Activated T-helper 1 cell treated with anti-CD3 and anti-CD28 coated beads, Interleukin-12 subunit alpha, Interleukin-12 subunit beta, Interleukin-2, Interleukin-4 antibody, amounts not matched to agents 30 ng/mL and 10 ng/mL and 1 ng/mL, durations not matched to agents 14 hours and 24 hours and 36 hours (primary cell): ENCODE data around the gene MLLT3. TPM values are rescaled to one million over a fixed set of nuclear protein-coding genes. Genes with fewer than 3 reads are reported as not detected.
A peak's percentile ranks its signal among the peaks of the same experiment; 100 is the strongest.

Source experiments
- DNase-seq: peaks from one replicate; pipeline ENCODE4 v3.0.0; 2021; ENCODE audit warnings: low spot score
- H3K27ac Mint-ChIP-seq: one replicate; pipeline ENCODE4 v1.8.0; 2021; ENCODE audit warnings: mild to moderate bottlenecking, mixed read lengths
- H3K27me3 Mint-ChIP-seq: one replicate; pipeline ENCODE4 v1.8.0; 2022; ENCODE audit warnings: mild to moderate bottlenecking, moderate library complexity, mixed read lengths; ENCODE audit not compliant: insufficient read depth
- H3K36me3 Mint-ChIP-seq: one replicate; pipeline ENCODE4 v1.8.0; 2021; ENCODE audit warnings: low read depth, mixed read lengths
- H3K4me1 Mint-ChIP-seq: one replicate; pipeline ENCODE4 v1.8.0; 2021; ENCODE audit warnings: low read depth, mixed read lengths
- H3K4me3 Mint-ChIP-seq: one replicate; pipeline ENCODE4 v1.8.0; 2021; ENCODE audit warnings: mild to moderate bottlenecking, moderate library complexity, mixed read lengths
- H3K9me3 Mint-ChIP-seq: one replicate; pipeline ENCODE4 v1.8.0; 2021; ENCODE audit warnings: mixed read lengths
- intact Hi-C: fragments of 100-400 bp; cut with micrococcal nuclease; formaldehyde crosslinking; loops from one replicate; pipeline ENCODE4 v1.15.1; 2024
- total RNA-seq: library from RNA; stranded (reverse); gene quantifications from 2 replicates; pipeline ENCODE4 v1.2.3, GENCODE V29; 2022

Gene MLLT3
- total RNA-seq, 1 donor from 2014 or later = 36.4 TPM

DNA sequence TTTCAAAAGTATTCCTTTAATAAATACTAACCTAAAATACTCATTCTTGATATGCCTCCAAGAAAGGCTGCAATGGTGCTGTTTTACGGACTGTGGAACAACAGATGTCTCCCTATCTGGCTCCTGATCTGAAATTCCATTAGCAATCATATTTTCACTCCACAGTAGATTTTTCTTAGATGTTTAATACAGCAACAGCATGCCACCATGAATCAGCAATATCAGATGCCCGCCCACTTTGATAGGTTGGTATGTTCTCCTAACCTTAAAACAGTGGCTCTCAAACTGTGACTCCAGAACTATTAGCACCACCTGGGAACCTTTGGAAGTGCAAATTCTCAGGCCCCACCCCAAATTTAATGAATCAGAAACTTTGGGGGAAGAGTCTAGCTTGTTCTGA, 110.2 kb downstream of the MLLT3 start:
- intact Hi-C loops = no loop called here
- H3K9me3 Mint-ChIP-seq = no peaks in the 10 kb centered on the region
- peak overlapping the region; percentile 5 for H3K27ac Mint-ChIP-seq
- no peak for DNase-seq
- peaks cover 16% of the 10 kb centered on the region for H3K36me3 Mint-ChIP-seq
- peaks cover 81% of the 10 kb centered on the region for H3K4me1 Mint-ChIP-seq
- no peak overlapping the region for H3K4me3 Mint-ChIP-seq
- no peaks in the 10 kb centered on the region for H3K27me3 Mint-ChIP-seq

DNA sequence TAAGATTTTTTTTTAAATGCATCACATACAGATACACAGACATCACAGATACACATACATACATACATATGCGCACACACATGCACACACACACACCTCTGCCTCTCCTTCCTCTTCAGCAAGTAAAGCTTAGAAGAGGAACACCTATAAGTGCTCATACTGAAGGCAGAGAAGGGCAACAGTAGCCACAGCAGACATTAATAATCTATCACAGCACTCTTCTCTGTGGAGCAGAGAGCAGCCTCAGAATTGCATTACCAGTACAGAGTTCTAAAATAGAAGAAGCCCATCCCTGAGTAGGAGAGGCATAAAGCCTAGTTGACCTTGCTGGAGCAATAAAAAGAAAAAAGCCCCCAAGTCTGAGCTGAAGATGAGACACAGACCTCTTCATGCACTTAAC, 110.6 kb downstream of the MLLT3 start:
- no peak overlapping the region for H3K27ac Mint-ChIP-seq
- H3K9me3 Mint-ChIP-seq = no peaks in the 10 kb centered on the region
- peaks cover 16% of the 10 kb centered on the region for H3K36me3 Mint-ChIP-seq

DNA sequence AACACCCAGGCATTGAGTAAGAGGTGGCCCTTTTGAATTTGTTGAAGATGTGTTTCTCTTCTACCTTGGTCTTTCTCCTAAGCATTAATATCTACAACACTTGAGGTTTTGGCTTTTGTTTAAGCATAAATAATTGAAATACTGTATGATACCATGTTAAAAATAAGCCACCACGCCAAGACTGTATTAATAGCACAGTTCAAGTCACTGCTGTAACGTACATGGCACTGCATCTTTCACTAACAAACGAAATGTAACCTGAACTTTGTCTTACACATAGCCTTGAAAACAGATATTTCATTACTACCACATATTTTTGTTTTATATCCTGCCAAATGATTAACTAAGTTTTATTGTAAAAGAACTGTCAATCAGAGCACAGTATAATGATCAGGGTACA, 112.8 kb downstream of the MLLT3 start:
- Mint-ChIP-seq H3K4me1 (peaks cover 78% of the 10 kb centered on the region), H3K27me3 (no peaks in the 10 kb centered on the region), H3K27ac (no peak overlapping the region), H3K4me3 (no peak overlapping the region), H3K9me3 (no peaks in the 10 kb centered on the region), H3K36me3 (peaks cover 15% of the 10 kb centered on the region)
- no peak for DNase-seq
- intact Hi-C loops = loop anchor here (2.0 to 5.0 kb wide), 4 partner anchors 17 to 511 kb away; no protein-coding TSS in a partner anchor

More for the DNA sequence above, 110.6 kb downstream of the MLLT3 start:
- intact Hi-C loops = no loop called here
- Mint-ChIP-seq H3K4me3 (no peak overlapping the region), H3K4me1 (peaks cover 85% of the 10 kb centered on the region), H3K27me3 (no peaks in the 10 kb centered on the region)
- DNase-seq = no peak

DNA sequence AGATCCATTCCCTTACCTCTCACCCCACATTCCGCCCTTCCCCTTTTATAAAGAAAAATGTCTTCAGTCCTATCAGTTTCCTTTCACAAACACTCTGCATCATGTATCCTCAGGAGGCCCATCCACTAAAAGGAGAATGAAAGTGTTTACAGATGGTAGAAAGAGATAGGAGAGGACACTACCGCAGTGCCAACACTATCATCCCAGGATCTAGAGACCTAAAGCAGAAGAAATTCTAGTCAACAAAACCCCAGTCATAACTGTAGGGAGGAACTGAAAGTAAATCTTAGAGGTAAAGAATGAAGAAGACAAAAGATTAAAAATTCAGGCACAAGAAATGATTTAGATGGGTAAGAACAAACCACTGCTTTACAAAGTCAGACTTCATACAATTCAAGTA, 114.1 kb downstream of the MLLT3 start:
- DNase-seq = peak; percentile 30
- H3K9me3 Mint-ChIP-seq = no peaks in the 10 kb centered on the region
- peak overlapping the region; percentile 13 for H3K4me3 Mint-ChIP-seq
- peaks cover 77% of the 10 kb centered on the region for H3K4me1 Mint-ChIP-seq
- intact Hi-C loops = loop anchor here (1.0 to 5.0 kb wide), 9 partner anchors 19 to 509 kb away; partner anchors contain the start of gene MLLT3
- peaks cover 9% of the 10 kb centered on the region for H3K36me3 Mint-ChIP-seq
- H3K27ac Mint-ChIP-seq = peak overlapping the region; percentile 5
- no peaks in the 10 kb centered on the region for H3K27me3 Mint-ChIP-seq

GRCh38 chr9:20507431-20507830, 114.9 kb downstream of the MLLT3 start:
- DNase-seq = no peak
- H3K36me3 Mint-ChIP-seq = peaks cover 9% of the 10 kb centered on the region
- intact Hi-C loops = loop anchor here (5.0 kb wide), 1 partner anchor 65 kb away; no protein-coding TSS in a partner anchor
- H3K9me3 Mint-ChIP-seq = no peaks in the 10 kb centered on the region
- no peak overlapping the region for H3K4me3 Mint-ChIP-seq
- H3K4me1 Mint-ChIP-seq = peaks cover 69% of the 10 kb centered on the region
- no peak overlapping the region for H3K27ac Mint-ChIP-seq
- no peaks in the 10 kb centered on the region for H3K27me3 Mint-ChIP-seq

GRCh38 chr9:20506099-20506900, 116.0 kb downstream of the MLLT3 start:
- no peaks in the 10 kb centered on the region for H3K27me3 Mint-ChIP-seq
- peaks cover 9% of the 10 kb centered on the region for H3K36me3 Mint-ChIP-seq
- no peak for DNase-seq
- intact Hi-C loops = loop anchor here (5.0 kb wide), 1 partner anchor 64 kb away; no protein-coding TSS in a partner anchor
- H3K4me1 Mint-ChIP-seq = peaks cover 57% of the 10 kb centered on the region
- no peak overlapping the region for H3K27ac Mint-ChIP-seq
- H3K9me3 Mint-ChIP-seq = no peaks in the 10 kb centered on the region
- H3K4me3 Mint-ChIP-seq = no peak overlapping the region

GRCh38 chr9:20505574-20505973, 116.7 kb downstream of the MLLT3 start:
- Mint-ChIP-seq H3K4me3 (no peak overlapping the region), H3K9me3 (no peaks in the 10 kb centered on the region), H3K4me1 (peaks cover 57% of the 10 kb centered on the region), H3K36me3 (peaks cover 9% of the 10 kb centered on the region), H3K27ac (no peak overlapping the region), H3K27me3 (no peaks in the 10 kb centered on the region)
- DNase-seq = no peak
- intact Hi-C loops = loop anchor here (5.0 kb wide), 1 partner anchor 63 kb away; no protein-coding TSS in a partner anchor

GRCh38 chr9:20504930-20505329, 117.4 kb downstream of the MLLT3 start:
- intact Hi-C loops = loop anchor here (5.0 kb wide), 1 partner anchor 63 kb away; no protein-coding TSS in a partner anchor

DNA sequence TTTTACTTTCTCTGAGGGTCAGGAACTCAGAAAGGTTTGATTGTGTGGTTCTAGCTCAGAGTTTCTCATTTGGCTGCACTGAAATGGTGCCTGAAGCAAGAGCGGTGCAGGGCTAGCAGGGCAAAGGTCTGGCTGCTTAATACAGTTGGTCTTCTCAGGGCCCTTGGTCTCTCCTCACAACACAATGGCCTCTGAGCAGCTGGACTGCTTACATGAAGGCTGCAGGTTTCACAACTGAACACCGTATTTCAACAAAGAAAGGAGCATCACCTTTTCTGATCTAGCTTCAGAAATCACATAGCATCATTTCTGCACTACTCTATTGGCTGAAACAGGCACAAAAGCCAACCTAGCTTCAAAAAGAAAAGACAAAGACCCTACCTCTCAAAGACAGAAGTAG, 122.2 kb downstream of the MLLT3 start:
- H3K4me3 Mint-ChIP-seq = no peak overlapping the region
- H3K27me3 Mint-ChIP-seq = no peaks in the 10 kb centered on the region
- no peaks in the 10 kb centered on the region for H3K9me3 Mint-ChIP-seq
- peaks cover 9% of the 10 kb centered on the region for H3K36me3 Mint-ChIP-seq
- intact Hi-C loops = no loop called here
- H3K4me1 Mint-ChIP-seq = peaks cover 39% of the 10 kb centered on the region
- DNase-seq = no peak
- H3K27ac Mint-ChIP-seq = no peak overlapping the region

More at GRCh38 chr9:20504930-20505329, 117.4 kb downstream of the MLLT3 start:
- H3K36me3 Mint-ChIP-seq = peaks cover 8% of the 10 kb centered on the region
- no peak overlapping the region for H3K4me3 Mint-ChIP-seq
- H3K27ac Mint-ChIP-seq = no peak overlapping the region
- DNase-seq = no peak
- H3K4me1 Mint-ChIP-seq = peaks cover 57% of the 10 kb centered on the region
- H3K9me3 Mint-ChIP-seq = no peaks in the 10 kb centered on the region
- H3K27me3 Mint-ChIP-seq = no peaks in the 10 kb centered on the region

DNA sequence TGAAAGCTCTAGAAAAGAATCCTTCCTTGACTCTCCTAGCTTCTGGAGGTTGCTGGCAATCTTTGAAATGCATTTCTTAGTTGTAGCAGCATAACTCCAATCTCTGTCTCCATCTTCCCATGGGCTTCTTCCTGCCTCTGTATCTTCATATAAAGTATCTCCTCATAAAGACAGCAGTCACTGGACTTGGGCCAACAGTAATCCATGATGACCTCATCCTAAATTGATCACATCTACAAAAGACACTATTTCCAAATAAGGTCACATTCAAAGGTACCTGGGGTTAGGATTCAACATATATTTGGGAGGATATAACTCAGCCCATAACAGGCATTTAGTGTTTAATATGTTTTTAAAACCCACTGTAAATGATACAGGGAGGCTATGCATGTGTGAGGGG, 123.3 kb downstream of the MLLT3 start:
- Mint-ChIP-seq H3K4me3 (no peak overlapping the region), H3K4me1 (peaks cover 29% of the 10 kb centered on the region), H3K9me3 (no peaks in the 10 kb centered on the region), H3K36me3 (peaks cover 9% of the 10 kb centered on the region), H3K27me3 (no peaks in the 10 kb centered on the region), H3K27ac (no peak overlapping the region)
- no peak for DNase-seq
- intact Hi-C loops = no loop called here

- Mint-ChIP-seq H3K4me1 (peaks cover 27% of the 10 kb centered on the region), H3K9me3 (no peaks in the 10 kb centered on the region), H3K36me3 (peaks cover 10% of the 10 kb centered on the region), H3K27ac (no peak overlapping the region), H3K4me3 (no peak overlapping the region), H3K27me3 (no peaks in the 10 kb centered on the region)
- intact Hi-C loops = loop anchor here (2.0 kb wide), 1 partner anchor 16 kb away; no protein-coding TSS in a partner anchor
- DNase-seq = no peak
These were observed 126.0 kb downstream of the MLLT3 start for GRCh38 chr9:20496328-20496727.

DNA sequence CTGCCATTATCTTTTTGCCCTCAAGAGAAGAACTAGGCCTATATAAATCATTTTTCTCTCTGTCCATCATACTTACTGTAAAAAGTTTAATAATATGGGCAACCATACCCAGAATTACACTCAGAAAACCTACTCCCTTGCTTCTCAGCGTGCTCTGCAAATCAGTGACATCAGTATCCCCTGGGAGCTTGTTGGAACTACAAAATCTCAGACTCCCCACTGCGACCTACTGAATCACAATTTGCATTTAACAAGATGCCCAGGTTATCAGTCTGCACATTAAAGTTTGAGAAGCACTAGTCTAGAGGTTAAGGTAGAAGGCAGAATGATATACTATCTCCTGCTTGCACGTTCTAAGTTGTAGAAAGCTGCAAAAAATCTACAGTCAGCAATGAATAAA, 127.2 kb downstream of the MLLT3 start:
- no peak overlapping the region for H3K4me3 Mint-ChIP-seq
- H3K27ac Mint-ChIP-seq = no peak overlapping the region
- DNase-seq = no peak
- no peaks in the 10 kb centered on the region for H3K9me3 Mint-ChIP-seq
- peaks cover 39% of the 10 kb centered on the region for H3K4me1 Mint-ChIP-seq
- H3K27me3 Mint-ChIP-seq = no peaks in the 10 kb centered on the region
- intact Hi-C loops = no loop called here
- H3K36me3 Mint-ChIP-seq = peaks cover 10% of the 10 kb centered on the region

- Mint-ChIP-seq H3K36me3 (peaks cover 10% of the 10 kb centered on the region), H3K4me3 (no peak overlapping the region)
- intact Hi-C loops = no loop called here
These were observed 128.3 kb downstream of the MLLT3 start for GRCh38 chr9:20494035-20494434.

More at GRCh38 chr9:20494035-20494434, 128.3 kb downstream of the MLLT3 start:
- no peaks in the 10 kb centered on the region for H3K9me3 Mint-ChIP-seq
- no peak for DNase-seq
- no peak overlapping the region for H3K27ac Mint-ChIP-seq
- no peaks in the 10 kb centered on the region for H3K27me3 Mint-ChIP-seq
- peaks cover 41% of the 10 kb centered on the region for H3K4me1 Mint-ChIP-seq
